GM18861 (cell line): Measurements from ENCODE around the gene HOOK2.

Source experiments
- ATAC-seq: cut with Tn5 transposase; IDR thresholded peaks from one replicate; pipeline ENCODE4 v1.9.1; 2021; ENCODE audit not compliant: unreplicated experiment

HOOK2 gene

GRCh38 chr19:12783849-12784393 is 8.6 kb upstream of the HOOK2 start:
- ATAC-seq = no peak

- ATAC-seq = no peak
Measured at GRCh38 chr19:12783291-12783848, 8.0 kb upstream of the HOOK2 start.

- ATAC-seq = peak; percentile 18
Measured at GRCh38 chr19:12782424-12783290, 7.3 kb upstream of the HOOK2 start.

GRCh38 chr19:12782174-12782423 is 6.7 kb upstream of the HOOK2 start:
- ATAC-seq = no peak

GRCh38 chr19:12779162-12779993 is 4.0 kb upstream of the HOOK2 start:
- no peak for ATAC-seq

GRCh38 chr19:12778905-12779161 is 3.5 kb upstream of the HOOK2 start:
- no peak for ATAC-seq

GRCh38 chr19:12778017-12778904 is 2.9 kb upstream of the HOOK2 start:
- ATAC-seq = no peak

GRCh38 chr19:12777217-12778016 is 2.1 kb upstream of the HOOK2 start:
- ATAC-seq = no peak

- no peak for ATAC-seq
Measured at GRCh38 chr19:12773571-12773970, 1.8 kb downstream of the HOOK2 start.

- ATAC-seq = no peak
Measured at GRCh38 chr19:12772323-12772722, 3.0 kb downstream of the HOOK2 start.

- no peak for ATAC-seq
Measured at GRCh38 chr19:12770922-12771321, 4.4 kb downstream of the HOOK2 start.

- ATAC-seq = no peak
Measured at GRCh38 chr19:12769689-12770088, 5.7 kb downstream of the HOOK2 start.

GRCh38 chr19:12767666-12768065 is 7.7 kb downstream of the HOOK2 start:
- ATAC-seq = no peak

- no peak for ATAC-seq
Measured at GRCh38 chr19:12767150-12767549, 8.2 kb downstream of the HOOK2 start.

GRCh38 chr19:12766051-12766521 is 9.3 kb downstream of the HOOK2 start:
- no peak for ATAC-seq

GRCh38 chr19:12764698-12765097 is 10.7 kb downstream of the HOOK2 start:
- ATAC-seq = no peak

GRCh38 chr19:12763100-12763499 is 12.3 kb downstream of the HOOK2 start:
- no peak for ATAC-seq

GRCh38 chr19:12759686-12760085 is 15.7 kb downstream of the HOOK2 start:
- no peak for ATAC-seq

- ATAC-seq = no peak
Measured at GRCh38 chr19:12757544-12758274, 17.6 kb downstream of the HOOK2 start.
